Measurements from ENCODE around the gene RAMP3. TPM values are rescaled to one million over a fixed set of nuclear protein-coding genes. Genes with fewer than 3 reads are reported as not detected.
A peak's percentile ranks its signal among the peaks of the same experiment; 100 is the strongest.

The RAMP3 gene
- total RNA-seq, 5 donors from 2014 or later (not counting 1 experiment from before 2014, with no cell fraction given) = 0.19 to 0.63 (median 0.45) TPM; not detected in 1

DNA sequence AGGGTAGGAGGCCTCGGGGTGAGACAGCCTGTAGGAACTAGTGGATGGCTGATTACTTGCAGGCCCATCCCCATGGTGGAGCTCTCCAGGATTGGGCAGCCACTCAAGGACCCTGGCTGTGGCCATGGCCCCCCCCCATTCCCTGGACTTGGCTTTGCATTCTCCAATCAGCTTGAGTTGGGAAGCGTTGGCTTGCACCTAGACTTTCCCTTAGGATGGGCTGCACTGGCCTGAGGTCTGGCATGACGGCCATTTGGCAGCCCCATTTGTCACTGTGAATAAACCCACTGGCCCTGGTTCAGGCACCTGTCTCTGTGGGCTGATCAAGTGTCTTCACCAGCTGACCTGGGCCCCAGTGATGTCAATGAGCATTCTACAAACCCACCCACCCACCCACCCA, 41.4 kb downstream of the RAMP3 start:
- no peak overlapping the region for H3K27ac Mint-ChIP-seq
- H3K27ac ChIP-seq (ENCODE audit: low read length) = no peak overlapping the region
- H3K9me3 Mint-ChIP-seq = no peaks in the 10 kb centered on the region
- DNase-seq (no peak), ATAC-seq (replicated peaks in 1 of 4) (no peak)
- H3K4me1 ChIP-seq (ENCODE audit: control insufficient read depth in 1 of 2, extremely low read depth in 1 of 2, insufficient read depth in 2 of 2, low read length in 2 of 2) = no peaks in the 10 kb centered on the region
- POLR2A ChIA-PET = no interaction called here
- no peak overlapping the region for H3K4me3 Mint-ChIP-seq
- H3K27me3 ChIP-seq (replicated peaks in 1 of 2; ENCODE audit: control insufficient read depth in 2 of 2, extremely low read depth in 1 of 2, insufficient read depth in 2 of 2, low read length in 1 of 2) = peaks cover 0 to 17% of the 10 kb centered on the region in 2 experiments
- no peak overlapping the region for H3K4me3 ChIP-seq (ENCODE audit: control insufficient read depth in 1 of 2, extremely low read depth in 1 of 2, low read length in 1 of 2)
- H3K4me1 Mint-ChIP-seq = peaks cover 5 to 10% (median 7%) of the 10 kb centered on the region in 3 donors
- no peaks in the 10 kb centered on the region for H3K36me3 Mint-ChIP-seq
- no peaks in the 10 kb centered on the region for H3K9me3 ChIP-seq
- WGBS (ENCODE audit: insufficient coverage) = 87% methylated on average over 3 of the region's 3 CpGs
- CTCF ChIA-PET = no interaction called here
- H3K36me3 ChIP-seq (ENCODE audit: control insufficient read depth in 2 of 2, extremely low read depth in 1 of 2, insufficient read depth in 1 of 2, low read length in 1 of 2) = no peaks in the 10 kb centered on the region
- peaks cover 6 to 17% of the 10 kb centered on the region in 2 donors for H3K27me3 Mint-ChIP-seq

DNA sequence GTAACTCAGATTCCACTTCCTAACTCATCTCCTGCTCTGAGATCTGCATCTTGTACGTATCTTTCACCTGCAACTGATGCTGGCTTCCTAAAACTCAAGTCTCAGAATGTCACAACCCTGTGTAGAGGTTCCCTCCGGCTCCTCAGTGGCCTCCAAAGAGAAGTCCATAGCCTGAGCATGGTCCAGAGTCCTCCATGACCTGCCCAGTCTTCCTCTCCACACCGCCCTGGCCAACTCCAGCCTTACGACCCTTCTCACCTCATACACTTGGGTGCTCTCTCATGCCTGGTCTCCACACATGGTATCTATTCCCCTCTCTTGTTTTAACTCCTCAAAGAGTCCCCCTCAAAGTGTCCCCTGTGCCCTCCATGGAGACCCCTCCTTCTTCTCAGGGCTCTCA, 41.9 kb downstream of the RAMP3 start:
- CTCF ChIA-PET = no interaction called here
- DNase-seq = no peak
- H3K9me3 Mint-ChIP-seq = no peaks in the 10 kb centered on the region
- peaks cover 0 to 3% of the 10 kb centered on the region in 2 experiments for H3K4me1 ChIP-seq (ENCODE audit: control insufficient read depth in 1 of 2, extremely low read depth in 1 of 2, insufficient read depth in 2 of 2, low read length in 2 of 2)
- H3K4me3 ChIP-seq (ENCODE audit: control insufficient read depth in 1 of 2, extremely low read depth in 1 of 2, low read length in 1 of 2) = no peak overlapping the region
- no peaks in the 10 kb centered on the region for H3K36me3 Mint-ChIP-seq
- no peak overlapping the region for H3K27ac ChIP-seq (ENCODE audit: low read length)
- ATAC-seq (replicated peaks in 1 of 4) = no peak
- H3K4me1 Mint-ChIP-seq = peaks cover 10 to 15% (median 12%) of the 10 kb centered on the region in 3 donors
- H3K9me3 ChIP-seq = no peaks in the 10 kb centered on the region
- H3K27ac Mint-ChIP-seq = no peak overlapping the region
- H3K4me3 Mint-ChIP-seq = no peak overlapping the region
- POLR2A ChIA-PET = interaction anchor here in 1 of 2 donors (0.5 kb wide), 1 partner anchor 61 kb away, joined by 5 read pairs; no protein-coding TSS in a partner anchor
- H3K27me3 ChIP-seq (replicated peaks in 1 of 2; ENCODE audit: control insufficient read depth in 2 of 2, extremely low read depth in 1 of 2, insufficient read depth in 2 of 2, low read length in 1 of 2) = peaks cover 0 to 12% of the 10 kb centered on the region in 2 experiments
- peaks cover 6 to 17% of the 10 kb centered on the region in 2 donors for H3K27me3 Mint-ChIP-seq
- H3K36me3 ChIP-seq (ENCODE audit: control insufficient read depth in 2 of 2, extremely low read depth in 1 of 2, insufficient read depth in 1 of 2, low read length in 1 of 2) = no peaks in the 10 kb centered on the region
- 89% methylated on average over 4 of the region's 4 CpGs for WGBS (ENCODE audit: insufficient coverage)

DNA sequence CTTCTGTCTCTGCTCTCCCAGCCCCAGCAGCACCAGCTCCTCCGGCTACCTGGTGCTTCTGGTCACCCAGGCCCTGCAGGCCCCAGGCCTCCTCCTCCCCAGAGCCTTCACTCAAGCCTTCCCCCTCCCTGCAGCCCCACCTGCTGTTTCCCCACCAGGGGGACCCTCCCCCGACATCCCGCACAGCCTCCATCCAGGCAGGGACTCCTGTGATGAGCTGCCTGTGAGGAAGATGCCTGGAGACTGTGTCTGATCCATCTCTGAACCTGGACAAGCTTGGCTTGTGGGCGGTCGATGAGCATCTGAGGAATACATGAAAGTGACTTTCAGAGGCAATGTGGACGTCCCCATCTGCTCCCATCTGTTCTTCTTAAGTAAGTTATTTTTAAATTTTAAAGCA, 45.0 kb downstream of the RAMP3 start:
- Histone ChIP-seq H3K9me3 (no peaks in the 10 kb centered on the region), H3K4me3 (ENCODE audit: control insufficient read depth in 1 of 2, extremely low read depth in 1 of 2, low read length in 1 of 2) (no peak overlapping the region), H3K36me3 (ENCODE audit: control insufficient read depth in 2 of 2, extremely low read depth in 1 of 2, insufficient read depth in 1 of 2, low read length in 1 of 2) (no peaks in the 10 kb centered on the region), H3K27me3 (replicated peaks in 1 of 2; ENCODE audit: control insufficient read depth in 2 of 2, extremely low read depth in 1 of 2, insufficient read depth in 2 of 2, low read length in 1 of 2) (peaks cover 0 to 4% of the 10 kb centered on the region in 2 experiments), H3K4me1 (ENCODE audit: control insufficient read depth in 1 of 2, extremely low read depth in 1 of 2, insufficient read depth in 2 of 2, low read length in 2 of 2) (peaks cover 0 to 3% of the 10 kb centered on the region in 2 experiments), H3K27ac (ENCODE audit: low read length) (no peak overlapping the region)
- ChIA-PET POLR2A (no interaction called here), CTCF (no interaction called here)
- H3K36me3 Mint-ChIP-seq = no peaks in the 10 kb centered on the region
- H3K27me3 Mint-ChIP-seq = peaks cover 0 to 1% of the 10 kb centered on the region in 2 donors
- H3K27ac Mint-ChIP-seq = no peak overlapping the region
- peaks cover 21 to 30% (median 28%) of the 10 kb centered on the region in 3 donors for H3K4me1 Mint-ChIP-seq
- ATAC-seq (replicated peaks in 1 of 4) (no peak), DNase-seq (no peak)
- no peak overlapping the region for H3K4me3 Mint-ChIP-seq
- WGBS (ENCODE audit: insufficient coverage) = 73% methylated on average over 3 of the region's 6 CpGs
- H3K9me3 Mint-ChIP-seq = no peaks in the 10 kb centered on the region

DNA sequence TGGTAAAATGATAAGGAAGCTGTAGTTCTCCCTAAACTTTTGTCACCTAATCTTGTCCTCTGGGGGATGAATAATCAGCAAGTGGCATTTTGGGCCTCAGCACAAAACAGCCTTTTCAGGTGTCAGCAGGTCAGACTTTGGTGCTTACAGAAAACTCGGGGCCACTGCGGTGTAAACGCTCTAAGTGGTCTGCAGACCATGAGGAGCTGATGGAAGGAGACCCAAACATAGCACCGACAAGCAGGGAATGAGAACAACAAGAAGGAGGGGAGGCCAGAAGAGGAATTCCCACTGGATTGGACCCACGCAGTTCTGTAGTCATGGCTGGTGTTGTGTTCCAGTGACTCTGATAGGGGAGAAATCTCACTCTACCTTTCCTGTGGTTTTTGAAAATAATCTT, 45.4 kb downstream of the RAMP3 start:
- H3K27me3 Mint-ChIP-seq = peaks cover 0 to 1% of the 10 kb centered on the region in 2 donors
- CTCF ChIA-PET = no interaction called here
- H3K36me3 Mint-ChIP-seq = no peaks in the 10 kb centered on the region
- 84% methylated on average over 4 of the region's 5 CpGs for WGBS (ENCODE audit: insufficient coverage)
- no peaks in the 10 kb centered on the region for H3K36me3 ChIP-seq (ENCODE audit: control insufficient read depth in 2 of 2, extremely low read depth in 1 of 2, insufficient read depth in 1 of 2, low read length in 1 of 2)
- peak overlapping the region in 1 of 2 donors; percentile 2 for H3K27ac Mint-ChIP-seq
- DNase-seq (no peak), ATAC-seq (replicated peaks in 1 of 4) (no peak)
- no peak overlapping the region for H3K4me3 Mint-ChIP-seq
- no peak overlapping the region for H3K27ac ChIP-seq (ENCODE audit: low read length)
- peaks cover 21 to 30% (median 28%) of the 10 kb centered on the region in 3 donors for H3K4me1 Mint-ChIP-seq
- H3K27me3 ChIP-seq (replicated peaks in 1 of 2; ENCODE audit: control insufficient read depth in 2 of 2, extremely low read depth in 1 of 2, insufficient read depth in 2 of 2, low read length in 1 of 2) = peaks cover 0 to 4% of the 10 kb centered on the region in 2 experiments
- no peaks in the 10 kb centered on the region for H3K9me3 Mint-ChIP-seq
- peaks cover 0 to 3% of the 10 kb centered on the region in 2 experiments for H3K4me1 ChIP-seq (ENCODE audit: control insufficient read depth in 1 of 2, extremely low read depth in 1 of 2, insufficient read depth in 2 of 2, low read length in 2 of 2)
- no peaks in the 10 kb centered on the region for H3K9me3 ChIP-seq
- POLR2A ChIA-PET = no interaction called here
- no peak overlapping the region for H3K4me3 ChIP-seq (ENCODE audit: control insufficient read depth in 1 of 2, extremely low read depth in 1 of 2, low read length in 1 of 2)

DNA sequence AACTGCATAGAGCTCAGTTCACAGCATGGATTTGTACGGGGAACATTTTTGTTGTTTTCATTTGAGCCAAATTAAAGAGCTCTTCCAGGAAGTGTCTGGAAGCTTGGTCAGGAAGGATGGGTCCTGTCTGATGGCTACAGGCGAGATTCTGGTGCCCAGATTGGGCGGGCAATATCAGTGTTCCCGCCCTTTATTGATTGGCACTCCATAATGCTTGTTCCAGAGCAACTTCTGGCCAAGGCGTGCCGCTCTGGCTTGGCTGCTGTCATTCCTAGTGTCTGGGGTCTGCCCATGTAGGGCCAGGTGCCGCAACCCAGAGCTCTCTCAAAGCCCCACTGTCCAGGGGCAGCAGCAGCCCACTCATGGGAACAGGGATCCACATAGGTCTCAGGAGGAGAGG, 45.9 kb downstream of the RAMP3 start:
- H3K9me3 Mint-ChIP-seq = no peaks in the 10 kb centered on the region
- Histone ChIP-seq H3K9me3 (no peaks in the 10 kb centered on the region), H3K27ac (ENCODE audit: low read length) (no peak overlapping the region), H3K27me3 (replicated peaks in 1 of 2; ENCODE audit: control insufficient read depth in 2 of 2, extremely low read depth in 1 of 2, insufficient read depth in 2 of 2, low read length in 1 of 2) (peaks cover 0 to 4% of the 10 kb centered on the region in 2 experiments), H3K4me3 (ENCODE audit: control insufficient read depth in 1 of 2, extremely low read depth in 1 of 2, low read length in 1 of 2) (no peak overlapping the region), H3K36me3 (ENCODE audit: control insufficient read depth in 2 of 2, extremely low read depth in 1 of 2, insufficient read depth in 1 of 2, low read length in 1 of 2) (no peaks in the 10 kb centered on the region), H3K4me1 (ENCODE audit: control insufficient read depth in 1 of 2, extremely low read depth in 1 of 2, insufficient read depth in 2 of 2, low read length in 2 of 2) (peaks cover 0 to 3% of the 10 kb centered on the region in 2 experiments)
- no peak for ATAC-seq (replicated peaks in 1 of 4)
- POLR2A ChIA-PET = no interaction called here
- peaks cover 0 to 1% of the 10 kb centered on the region in 2 donors for H3K27me3 Mint-ChIP-seq
- 78% methylated on average over 7 of the region's 7 CpGs for WGBS (ENCODE audit: insufficient coverage)
- H3K4me1 Mint-ChIP-seq = peaks cover 21 to 30% (median 28%) of the 10 kb centered on the region in 3 donors
- CTCF ChIA-PET = no interaction called here
- no peaks in the 10 kb centered on the region for H3K36me3 Mint-ChIP-seq
- no peak overlapping the region for H3K4me3 Mint-ChIP-seq
- no peak for DNase-seq
- no peak overlapping the region for H3K27ac Mint-ChIP-seq

DNA sequence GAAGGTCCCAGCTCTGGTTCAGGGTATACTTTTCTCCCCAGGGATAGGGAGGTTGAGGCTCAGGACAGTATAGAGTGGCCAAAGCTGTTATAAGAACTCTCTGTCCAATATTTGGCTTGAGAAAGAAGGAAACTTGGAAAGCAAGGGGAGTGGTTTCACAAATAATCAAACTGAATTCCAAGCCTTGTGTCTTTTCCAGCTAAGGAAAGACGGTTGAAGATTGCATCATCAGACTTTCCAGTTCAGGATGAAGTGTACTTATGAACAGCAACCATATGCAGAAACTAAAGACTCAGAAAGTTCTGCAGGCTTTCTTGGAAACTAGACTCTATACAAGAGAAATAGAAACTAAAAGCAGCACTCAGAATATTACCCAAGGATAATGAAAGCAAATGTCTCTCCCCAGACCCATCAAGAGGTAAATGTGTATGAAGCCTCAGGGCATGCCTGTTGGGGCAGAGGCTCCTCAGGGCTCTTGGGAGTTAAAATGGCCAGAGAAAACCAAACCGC, 46.4 kb downstream of the RAMP3 start:
- Histone ChIP-seq H3K4me1 (ENCODE audit: control insufficient read depth in 1 of 2, extremely low read depth in 1 of 2, insufficient read depth in 2 of 2, low read length in 2 of 2) (peaks cover 0 to 3% of the 10 kb centered on the region in 2 experiments), H3K36me3 (ENCODE audit: control insufficient read depth in 2 of 2, extremely low read depth in 1 of 2, insufficient read depth in 1 of 2, low read length in 1 of 2) (no peaks in the 10 kb centered on the region), H3K4me3 (ENCODE audit: control insufficient read depth in 1 of 2, extremely low read depth in 1 of 2, low read length in 1 of 2) (no peak overlapping the region), H3K9me3 (no peaks in the 10 kb centered on the region), H3K27me3 (replicated peaks in 1 of 2; ENCODE audit: control insufficient read depth in 2 of 2, extremely low read depth in 1 of 2, insufficient read depth in 2 of 2, low read length in 1 of 2) (peaks cover 0 to 4% of the 10 kb centered on the region in 2 experiments), H3K27ac (ENCODE audit: low read length) (no peak overlapping the region)
- H3K36me3 Mint-ChIP-seq = no peaks in the 10 kb centered on the region
- ChIA-PET POLR2A (no interaction called here), CTCF (no interaction called here)
- H3K4me1 Mint-ChIP-seq = peaks cover 21 to 30% (median 28%) of the 10 kb centered on the region in 3 donors
- no peaks in the 10 kb centered on the region for H3K9me3 Mint-ChIP-seq
- no peak for ATAC-seq (replicated peaks in 1 of 4)
- 13% methylated on average over 1 of the region's 2 CpGs for WGBS (ENCODE audit: insufficient coverage)
- peaks cover 1 to 5% of the 10 kb centered on the region in 2 donors for H3K27me3 Mint-ChIP-seq
- H3K4me3 Mint-ChIP-seq = peak overlapping the region in 1 of 3 donors; percentile 14
- H3K27ac Mint-ChIP-seq = peak overlapping the region in 1 of 2 donors; percentile 29
- DNase-seq = no peak

All from T-cell (primary cell).